NT2/D1 (cell line): ENCODE measurements around the gene LITAFD.

Source experiments
- SUZ12 ChIP-seq: IDR thresholded peaks from 2 replicates; pipeline ENCODE4 v1.6.1; 2011; ENCODE audit not compliant: insufficient read length, insufficient read depth; ENCODE audit errors: extremely low read depth
- ZNF274 ChIP-seq: IDR thresholded peaks from 2 replicates; pipeline ENCODE4 v1.6.1; 2011; ENCODE audit warnings: mild to moderate bottlenecking, low read depth, low read length

GRCh38 chr16:8905795-8906591 lies 23.8 kb downstream of the LITAFD start:
- TF ChIP-seq ZNF274 (no peak), SUZ12 (no peak)
